ENCODE results near the gene COL4A1. TPM values are rescaled to one million over a fixed set of nuclear protein-coding genes. Genes with fewer than 3 reads are reported as not detected.
A peak's percentile ranks its signal among the peaks of the same experiment; 100 is the strongest.

COL4A1 gene
- polyA plus RNA-seq, 2 of the 4 experiments (the other 2 are of a cell fraction): 23.8 to 71.3 TPM

DNA sequence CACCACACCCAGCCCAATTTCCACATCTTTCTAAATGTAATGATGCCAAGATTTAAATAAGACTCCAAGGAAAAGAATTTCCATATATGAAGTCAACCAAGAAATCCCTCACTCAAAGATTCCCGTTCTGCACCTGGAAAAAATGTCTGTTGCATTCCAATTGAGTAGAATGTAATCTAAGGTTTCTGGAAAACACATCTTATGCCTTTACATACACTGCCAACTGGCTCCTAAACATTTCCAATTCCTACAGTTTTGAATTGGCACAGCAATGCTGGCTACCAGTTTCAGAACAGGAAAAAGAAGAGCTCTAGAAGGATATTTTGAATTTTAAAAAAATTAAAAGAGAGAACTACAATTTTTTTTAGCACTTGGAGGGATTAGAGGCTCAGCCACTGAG lies 43.1 kb upstream of the COL4A1 start:
- peaks cover 70% of the 10 kb centered on the region for H3K4me1 ChIP-seq
- TF ChIP-seq GATA3 (IDR thresholded peaks at IDR 0.05; ENCODE audit: borderline replicate concordance) (no peak), JUN (IDR thresholded peaks at IDR 0.05) (no peak), NPAS2 (CRISPR knock-in tag; IDR thresholded peaks at IDR 0.05; ENCODE audit: borderline replicate concordance) (no peak), POLR2AphosphoS2 (conservative IDR thresholded peaks at IDR 0.05; ENCODE audit: low read length) (no peak), HDAC2 (IDR thresholded peaks at IDR 0.05) (no peak), ZC3H11A (IDR thresholded peaks at IDR 0.05) (no peak), EHMT2 (IDR thresholded peaks at IDR 0.05; ENCODE audit: low read depth) (no peak), HOXA7 (CRISPR knock-in tag; IDR thresholded peaks at IDR 0.05) (no peak)
- ChIA-PET POLR2A (no interaction called here), CTCF (no interaction called here)
- no peak for DNase-seq (ENCODE audit: low read depth in 1 of 2, low spot score in 1 of 2)
- H3K4me3 ChIP-seq: no peak overlapping the region
- H3K9me3 ChIP-seq: no peaks in the 10 kb centered on the region
- ATAC-seq: no peak
- peak overlapping the region; percentile 75 to 83; a peak in 4 of 6 replicates for H3K27ac ChIP-seq
- 86% methylated on average over 1 of the region's 1 CpG for WGBS (ENCODE audit: missing lambda C conversion rate)
- FAIRE-seq: no peak
- no peak overlapping the region for H3K4me2 ChIP-seq

DNA sequence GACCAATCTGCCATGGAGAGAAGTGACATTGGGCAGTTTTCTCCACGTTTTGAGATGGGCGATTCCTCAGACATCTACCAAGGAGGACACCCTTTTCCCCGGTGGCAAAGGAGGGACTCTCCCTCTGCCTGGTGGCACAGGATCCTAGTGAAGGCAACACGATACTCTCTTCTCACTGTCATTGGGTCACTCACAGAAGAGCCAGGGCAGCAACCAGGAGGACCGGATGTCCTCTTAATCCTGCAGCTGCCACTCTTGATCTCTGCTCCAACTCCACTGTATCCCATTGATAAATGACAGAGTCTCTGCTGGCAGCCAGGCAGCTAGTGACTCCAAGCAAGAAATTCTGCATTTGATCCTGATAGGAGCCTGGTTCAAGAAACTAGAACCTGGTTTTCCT lies 42.3 kb upstream of the COL4A1 start:
- peak overlapping the region; percentile 75 to 83 for H3K27ac ChIP-seq
- CTCF ChIA-PET: no interaction called here
- H3K4me3 ChIP-seq: no peak overlapping the region
- ATAC-seq (no peak), DNase-seq (ENCODE audit: low read depth in 1 of 2, low spot score in 1 of 2) (no peak), FAIRE-seq (no peak)
- POLR2A ChIA-PET: no interaction called here
- no peak overlapping the region for H3K4me2 ChIP-seq
- WGBS (ENCODE audit: missing lambda C conversion rate): 88% methylated on average over 5 of the region's 5 CpGs
- TF ChIP-seq NR3C1 (IDR thresholded peaks at IDR 0.05) (no peak), KDM1A (IDR thresholded peaks at IDR 0.05; ENCODE audit: low read depth) (no peak), HEYL (CRISPR knock-in tag; IDR thresholded peaks at IDR 0.05) (no peak), MYC (IDR thresholded peaks at IDR 0.05; ENCODE audit: borderline replicate concordance, low read length) (no peak), RFX5 (IDR thresholded peaks at IDR 0.05) (no peak), HOXA7 (CRISPR knock-in tag; IDR thresholded peaks at IDR 0.05) (no peak), EHF (CRISPR knock-in tag; IDR thresholded peaks at IDR 0.05) (no peak), RARB (CRISPR knock-in tag; IDR thresholded peaks at IDR 0.05) (no peak), RAD21 (conservative IDR thresholded peaks at IDR 0.05 in 1 of 2, IDR thresholded peaks at IDR 0.05 in 1 of 2) (no peak), HDAC2 (IDR thresholded peaks at IDR 0.05) (no peak), CBX8 (IDR thresholded peaks at IDR 0.05) (no peak)
- TF ChIP-seq, protein P1, sequence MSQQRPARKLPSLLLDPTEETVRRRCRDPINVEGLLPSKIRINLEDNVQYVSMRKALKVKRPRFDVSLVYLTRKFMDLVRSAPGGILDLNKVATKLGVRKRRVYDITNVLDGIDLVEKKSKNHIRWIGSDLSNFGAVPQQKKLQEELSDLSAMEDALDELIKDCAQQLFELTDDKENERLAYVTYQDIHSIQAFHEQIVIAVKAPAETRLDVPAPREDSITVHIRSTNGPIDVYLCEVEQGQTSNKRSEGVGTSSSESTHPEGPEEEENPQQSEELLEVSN (IDR thresholded peaks at IDR 0.05; ENCODE audit: borderline replicate concordance, low read depth): no peak
- TF ChIP-seq, protein P2, sequence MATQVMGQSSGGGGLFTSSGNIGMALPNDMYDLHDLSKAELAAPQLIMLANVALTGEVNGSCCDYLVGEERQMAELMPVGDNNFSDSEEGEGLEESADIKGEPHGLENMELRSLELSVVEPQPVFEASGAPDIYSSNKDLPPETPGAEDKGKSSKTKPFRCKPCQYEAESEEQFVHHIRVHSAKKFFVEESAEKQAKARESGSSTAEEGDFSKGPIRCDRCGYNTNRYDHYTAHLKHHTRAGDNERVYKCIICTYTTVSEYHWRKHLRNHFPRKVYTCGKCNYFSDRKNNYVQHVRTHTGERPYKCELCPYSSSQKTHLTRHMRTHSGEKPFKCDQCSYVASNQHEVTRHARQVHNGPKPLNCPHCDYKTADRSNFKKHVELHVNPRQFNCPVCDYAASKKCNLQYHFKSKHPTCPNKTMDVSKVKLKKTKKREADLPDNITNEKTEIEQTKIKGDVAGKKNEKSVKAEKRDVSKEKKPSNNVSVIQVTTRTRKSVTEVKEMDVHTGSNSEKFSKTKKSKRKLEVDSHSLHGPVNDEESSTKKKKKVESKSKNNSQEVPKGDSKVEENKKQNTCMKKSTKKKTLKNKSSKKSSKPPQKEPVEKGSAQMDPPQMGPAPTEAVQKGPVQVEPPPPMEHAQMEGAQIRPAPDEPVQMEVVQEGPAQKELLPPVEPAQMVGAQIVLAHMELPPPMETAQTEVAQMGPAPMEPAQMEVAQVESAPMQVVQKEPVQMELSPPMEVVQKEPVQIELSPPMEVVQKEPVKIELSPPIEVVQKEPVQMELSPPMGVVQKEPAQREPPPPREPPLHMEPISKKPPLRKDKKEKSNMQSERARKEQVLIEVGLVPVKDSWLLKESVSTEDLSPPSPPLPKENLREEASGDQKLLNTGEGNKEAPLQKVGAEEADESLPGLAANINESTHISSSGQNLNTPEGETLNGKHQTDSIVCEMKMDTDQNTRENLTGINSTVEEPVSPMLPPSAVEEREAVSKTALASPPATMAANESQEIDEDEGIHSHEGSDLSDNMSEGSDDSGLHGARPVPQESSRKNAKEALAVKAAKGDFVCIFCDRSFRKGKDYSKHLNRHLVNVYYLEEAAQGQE (IDR thresholded peaks at IDR 0.05): no peak
- TF ChIP-seq, protein P3, sequence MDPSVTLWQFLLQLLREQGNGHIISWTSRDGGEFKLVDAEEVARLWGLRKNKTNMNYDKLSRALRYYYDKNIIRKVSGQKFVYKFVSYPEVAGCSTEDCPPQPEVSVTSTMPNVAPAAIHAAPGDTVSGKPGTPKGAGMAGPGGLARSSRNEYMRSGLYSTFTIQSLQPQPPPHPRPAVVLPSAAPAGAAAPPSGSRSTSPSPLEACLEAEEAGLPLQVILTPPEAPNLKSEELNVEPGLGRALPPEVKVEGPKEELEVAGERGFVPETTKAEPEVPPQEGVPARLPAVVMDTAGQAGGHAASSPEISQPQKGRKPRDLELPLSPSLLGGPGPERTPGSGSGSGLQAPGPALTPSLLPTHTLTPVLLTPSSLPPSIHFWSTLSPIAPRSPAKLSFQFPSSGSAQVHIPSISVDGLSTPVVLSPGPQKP (IDR thresholded peaks at IDR 0.05; ENCODE audit: low read depth, low read length): no peak
- TF ChIP-seq, protein P4, sequence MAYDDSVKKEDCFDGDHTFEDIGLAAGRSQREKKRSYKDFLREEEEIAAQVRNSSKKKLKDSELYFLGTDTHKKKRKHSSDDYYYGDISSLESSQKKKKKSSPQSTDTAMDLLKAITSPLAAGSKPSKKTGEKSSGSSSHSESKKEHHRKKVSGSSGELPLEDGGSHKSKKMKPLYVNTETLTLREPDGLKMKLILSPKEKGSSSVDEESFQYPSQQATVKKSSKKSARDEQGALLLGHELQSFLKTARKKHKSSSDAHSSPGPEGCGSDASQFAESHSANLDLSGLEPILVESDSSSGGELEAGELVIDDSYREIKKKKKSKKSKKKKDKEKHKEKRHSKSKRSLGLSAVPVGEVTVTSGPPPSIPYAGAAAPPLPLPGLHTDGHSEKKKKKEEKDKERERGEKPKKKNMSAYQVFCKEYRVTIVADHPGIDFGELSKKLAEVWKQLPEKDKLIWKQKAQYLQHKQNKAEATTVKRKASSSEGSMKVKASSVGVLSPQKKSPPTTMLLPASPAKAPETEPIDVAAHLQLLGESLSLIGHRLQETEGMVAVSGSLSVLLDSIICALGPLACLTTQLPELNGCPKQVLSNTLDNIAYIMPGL (CRISPR knock-in tag; IDR thresholded peaks at IDR 0.05; ENCODE audit: borderline replicate concordance): no peak
- no peaks in the 10 kb centered on the region for H3K9me3 ChIP-seq
- peaks cover 69% of the 10 kb centered on the region for H3K4me1 ChIP-seq

Data from A549 (cell line).